GM12891 (cell line): ENCODE measurements around the gene KCNJ3.

ENCODE experiments used
- DNase-seq: peaks from one replicate; pipeline ENCODE4 v3.0.0; 2011; ENCODE audit warnings: low spot score; ENCODE audit not compliant: insufficient read length
- FAIRE-seq: peaks from 2 replicates; lab custom pipeline; 2011; peaks lifted over from hg19 to GRCh38; lab: Jason Lieb, UNC
- PAX5 ChIP-seq: IDR thresholded peaks from 2 replicates; pipeline ENCODE4 v1.6.1; 2011; ENCODE audit warnings: low read length, moderate library complexity, mild to moderate bottlenecking; ENCODE audit not compliant: insufficient read depth, severe bottlenecking
- POLR2A ChIP-seq: IDR thresholded peaks from 2 replicates; pipeline ENCODE4 v1.6.1; 2011; ENCODE audit warnings: low read depth, low read length, control low read depth
- POLR2AphosphoS5 ChIP-seq: IDR thresholded peaks from 2 replicates; pipeline ENCODE4 v1.6.1; 2011; ENCODE audit warnings: low read depth, low read length, control low read depth
- POU2F2 ChIP-seq: IDR thresholded peaks from 2 replicates; pipeline ENCODE4 v1.6.1; 2011; ENCODE audit warnings: low read depth, mild to moderate bottlenecking, control low read depth, low read length, moderate library complexity
- SPI1 ChIP-seq: IDR thresholded peaks from 2 replicates; pipeline ENCODE4 v1.6.1; 2011; ENCODE audit warnings: low read depth, low read length, control low read depth
- TAF1 ChIP-seq: IDR thresholded peaks from 2 replicates; pipeline ENCODE4 v1.6.1; 2011; ENCODE audit warnings: low read depth, low read length, control low read depth

Gene KCNJ3

GRCh38 chr2:154875999-154876398 is 177.5 kb downstream of the KCNJ3 start:
- DNase-seq (no peak), FAIRE-seq (no peak)
- TF ChIP-seq SPI1 (no peak), TAF1 (no peak), POU2F2 (no peak), POLR2A (no peak), POLR2AphosphoS5 (no peak), PAX5 (no peak)

GRCh38 chr2:154882725-154883124 is 184.2 kb downstream of the KCNJ3 start:
- TF ChIP-seq POLR2A (no peak), SPI1 (no peak), TAF1 (no peak), PAX5 (no peak), POLR2AphosphoS5 (no peak), POU2F2 (no peak)
- no peak for FAIRE-seq
- no peak for DNase-seq

- no peak for TF ChIP-seq TAF1
- no peak for TF ChIP-seq POLR2AphosphoS5
- no peak for TF ChIP-seq POU2F2
- TF ChIP-seq PAX5 = no peak
- no peak for TF ChIP-seq POLR2A
- TF ChIP-seq SPI1 = no peak
- FAIRE-seq (no peak), DNase-seq (no peak)
These were observed 187.8 kb downstream of the KCNJ3 start for GRCh38 chr2:154886316-154886715.

- DNase-seq = no peak
These were observed 199.8 kb downstream of the KCNJ3 start for GRCh38 chr2:154898269-154898668.

GRCh38 chr2:154901063-154901462 is 202.6 kb downstream of the KCNJ3 start:
- no peak for FAIRE-seq
- TF ChIP-seq PAX5 = no peak
- TF ChIP-seq SPI1 = no peak
- TF ChIP-seq POU2F2 = no peak
- TF ChIP-seq TAF1 = no peak
- TF ChIP-seq POLR2A = no peak
- no peak for TF ChIP-seq POLR2AphosphoS5
- DNase-seq = no peak

More at GRCh38 chr2:154898269-154898668, 199.8 kb downstream of the KCNJ3 start:
- TF ChIP-seq POLR2A (no peak), PAX5 (no peak), POLR2AphosphoS5 (no peak), TAF1 (no peak), SPI1 (no peak), POU2F2 (no peak)
- no peak for FAIRE-seq
